ENCODE data around the gene UFD1.
"Not testable (repeated sequence)": the region's sequence is repeated elsewhere in the genome, so short reads cannot be mapped to it uniquely, and the experiment has no call there.

The UFD1 gene

DNA sequence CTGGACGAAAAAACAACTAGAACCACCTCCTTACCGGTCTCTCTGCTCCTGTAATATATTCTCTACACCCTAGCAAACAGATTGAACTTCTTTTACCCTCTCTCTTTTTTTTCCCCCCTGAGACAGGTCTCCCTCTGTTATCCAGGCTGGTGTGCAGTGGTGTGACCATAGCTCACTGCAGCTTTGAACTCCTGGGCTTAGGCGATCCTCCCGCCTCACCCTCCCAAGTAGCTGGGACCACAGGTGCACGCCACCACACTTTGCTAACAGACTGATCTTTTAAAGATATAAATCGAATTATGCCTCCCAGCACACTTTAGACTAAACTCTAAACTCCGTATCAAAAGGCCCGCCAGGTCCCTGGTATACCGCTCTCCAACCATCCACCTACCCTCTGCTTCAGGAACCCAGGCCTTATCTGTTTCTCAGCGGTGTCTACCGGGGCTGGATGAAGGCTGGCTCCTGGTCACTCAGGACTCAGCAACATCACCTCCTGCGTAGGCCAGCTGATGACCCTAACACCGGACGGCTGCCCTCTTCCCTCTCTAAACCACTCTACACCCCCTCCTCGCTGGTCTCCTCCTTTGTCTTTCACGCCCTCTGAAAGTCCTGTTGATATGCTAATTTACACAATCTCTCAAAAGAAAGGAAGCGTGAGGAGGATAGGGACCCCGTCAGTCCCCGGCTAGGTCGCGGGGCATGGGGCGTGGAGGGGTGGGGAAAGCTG lies 32.2 kb downstream of the UFD1 start:
- no peak for DNase-seq

DNA sequence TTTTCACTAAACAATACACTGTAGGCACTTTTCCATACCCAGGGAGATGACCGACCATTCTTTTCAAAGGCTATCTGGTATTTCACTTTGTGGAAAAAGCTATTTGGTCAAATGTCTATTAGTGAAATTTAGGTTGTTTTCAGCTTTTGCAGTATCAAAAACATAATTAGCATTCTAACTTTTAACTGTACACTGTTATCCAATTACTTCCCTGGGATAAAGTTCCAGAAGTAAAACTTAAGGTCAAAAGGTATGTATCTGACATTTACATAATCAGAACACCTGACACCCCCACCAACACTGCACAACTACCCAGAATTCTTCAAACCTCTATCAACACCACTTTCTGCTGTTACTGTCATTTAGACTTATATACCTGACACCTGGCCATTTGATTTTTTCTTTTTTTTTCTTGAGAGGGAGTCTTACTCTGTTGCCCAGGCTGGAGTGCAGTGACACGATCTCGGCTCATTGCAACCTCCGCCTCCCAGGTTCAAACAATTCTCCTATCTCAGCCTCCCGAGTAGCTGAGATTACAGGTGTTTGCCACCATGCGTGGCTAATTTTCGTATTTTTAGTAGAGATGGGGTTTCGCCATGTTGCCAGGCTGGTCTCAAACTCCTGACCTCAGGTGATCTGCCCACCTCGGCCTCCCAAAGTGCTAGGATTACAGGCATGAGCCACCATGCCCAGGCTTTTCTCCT lies 33.6 kb downstream of the UFD1 start:
- DNase-seq = not testable (repeated sequence)

DNA sequence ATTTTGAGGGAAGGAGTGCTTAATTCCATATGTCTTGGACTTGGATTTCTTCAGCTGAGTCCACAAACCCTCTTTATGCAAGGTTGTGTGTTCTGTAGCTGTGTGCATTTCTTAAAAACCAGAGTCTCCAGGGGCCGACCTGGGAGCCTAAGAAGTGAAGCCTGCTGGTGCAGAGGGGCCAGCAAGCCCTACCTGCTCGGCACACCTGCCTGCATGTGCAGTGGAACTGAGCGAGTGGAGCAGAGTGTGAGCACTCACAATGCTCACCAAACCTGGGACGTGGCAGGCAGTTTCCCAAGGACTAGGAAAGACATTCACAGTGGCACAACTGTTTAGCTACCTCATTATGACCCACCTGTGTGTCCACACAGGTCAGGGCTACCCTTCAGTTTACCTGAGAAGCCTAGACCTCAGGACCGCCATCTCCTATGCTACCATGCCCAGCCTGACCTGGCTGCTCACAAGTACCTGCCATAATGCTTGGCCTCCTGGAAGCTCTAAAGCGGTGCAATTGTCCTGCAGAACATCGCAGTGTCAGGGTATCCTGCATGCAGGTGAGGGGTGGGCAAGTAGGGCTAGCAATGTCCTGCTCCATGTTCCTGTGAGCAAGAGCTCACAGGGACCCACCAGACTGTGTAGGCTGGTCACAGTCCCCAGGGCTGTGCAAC lies 35.3 kb downstream of the UFD1 start:
- no peak for DNase-seq

DNA sequence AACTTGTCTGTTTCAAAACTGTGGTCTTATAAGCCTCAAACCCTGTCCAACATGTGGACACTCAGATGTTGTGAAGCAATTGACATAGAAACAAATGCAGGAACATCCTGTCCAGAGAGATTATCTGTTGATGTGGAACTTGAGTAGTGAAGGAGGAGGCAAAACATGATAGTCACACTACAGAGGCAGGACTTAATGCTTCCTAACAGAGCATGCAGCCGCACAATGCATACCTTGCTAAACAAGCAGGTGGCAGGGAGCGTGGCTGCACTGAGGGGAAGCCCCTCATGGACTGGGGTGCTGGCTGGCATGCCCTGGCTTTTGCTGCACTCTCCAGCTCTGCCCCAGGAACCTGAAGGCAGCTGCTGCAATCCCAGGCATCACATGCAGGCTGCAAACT lies 36.8 kb downstream of the UFD1 start:
- no peak for DNase-seq

DNA sequence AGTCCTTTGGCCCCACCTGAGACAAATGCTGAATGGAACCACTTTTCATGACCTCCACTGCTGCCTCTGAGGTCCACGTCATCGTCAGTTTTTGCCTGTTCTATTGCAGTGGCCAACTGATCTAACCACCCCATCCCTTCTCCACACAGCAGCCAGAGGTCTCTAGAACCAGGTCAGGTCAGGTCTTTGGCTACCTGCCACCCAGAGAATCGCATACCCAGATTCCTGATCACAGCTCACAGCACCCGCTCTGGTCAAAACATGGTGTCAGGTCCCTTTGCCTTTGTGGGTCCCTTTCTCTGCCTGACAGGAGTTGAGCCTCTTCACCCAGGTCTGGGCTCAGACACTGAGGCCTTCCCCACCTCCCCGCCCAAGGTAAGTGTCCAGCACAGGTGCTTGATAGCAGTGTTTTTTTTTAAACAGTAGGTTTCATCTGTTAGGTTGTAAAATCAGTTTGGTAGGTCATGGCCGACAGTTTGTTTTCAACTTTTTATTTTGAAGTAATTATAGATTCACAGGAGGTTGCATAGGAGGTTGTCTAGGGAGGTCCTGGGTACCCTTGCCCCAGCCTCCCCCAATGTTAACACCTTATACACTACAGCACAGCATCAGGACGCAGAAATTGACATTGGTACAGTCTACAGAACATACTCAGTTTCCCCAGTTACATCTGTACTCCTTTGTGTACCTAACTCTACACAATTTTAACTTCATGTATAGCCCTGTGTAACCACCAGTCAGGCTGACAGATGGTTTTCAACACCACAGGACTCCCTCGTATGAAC lies 38.4 kb downstream of the UFD1 start:
- DNase-seq = no peak

DNA sequence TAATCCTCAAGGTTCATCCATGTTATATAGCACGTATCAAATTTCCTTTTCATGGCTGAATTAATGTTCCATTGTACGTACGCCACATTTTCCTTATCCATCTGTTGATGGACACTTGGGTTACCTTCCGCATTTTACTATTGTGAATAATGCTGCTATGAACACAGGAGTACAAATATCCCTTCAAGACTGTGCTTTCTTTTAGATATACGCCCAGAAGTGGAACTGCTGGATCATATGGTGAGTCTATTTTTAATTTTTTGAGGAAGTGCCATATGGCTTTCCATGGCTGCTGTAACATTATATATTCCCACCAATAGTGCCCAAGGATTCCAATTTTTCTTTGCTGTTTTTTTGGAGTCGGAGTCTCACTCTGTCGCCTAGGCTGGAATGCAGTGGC lies 40.7 kb downstream of the UFD1 start:
- no peak for DNase-seq

DNA sequence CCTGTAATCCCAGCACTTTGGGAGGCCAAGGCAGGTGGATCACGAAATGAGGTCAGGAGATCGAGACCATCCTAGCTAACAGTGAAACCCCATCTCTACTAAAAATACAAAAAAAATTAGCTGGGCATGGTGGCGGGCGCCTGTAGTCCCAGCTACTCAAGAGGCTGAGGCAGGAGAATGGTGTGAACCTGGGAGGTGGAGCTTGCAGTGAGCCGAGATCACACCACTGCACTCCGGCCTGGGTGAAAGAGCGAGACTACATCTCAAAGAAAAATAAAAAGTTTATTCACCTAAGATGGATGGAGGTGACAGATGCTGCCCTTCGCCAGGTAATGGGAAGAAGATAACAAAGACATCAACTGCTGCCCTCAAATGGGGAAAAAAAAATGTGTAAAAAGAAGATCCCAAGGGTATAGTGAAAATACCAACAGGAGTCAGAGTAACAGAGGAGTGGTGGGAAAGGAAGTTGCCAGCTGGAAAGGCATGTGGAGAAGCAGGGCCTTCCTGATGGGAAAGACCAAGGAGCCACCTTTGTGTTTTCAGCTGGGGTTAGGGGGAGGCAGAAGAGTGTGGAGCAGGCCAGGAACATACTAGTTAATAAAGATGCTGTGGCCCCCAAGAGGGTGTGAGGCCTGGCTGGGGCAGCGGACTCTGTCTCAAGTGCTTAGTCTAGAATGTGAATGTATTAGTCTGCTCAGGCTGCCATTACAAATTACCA lies 42.4 kb downstream of the UFD1 start:
- DNase-seq = not testable (repeated sequence)

DNA sequence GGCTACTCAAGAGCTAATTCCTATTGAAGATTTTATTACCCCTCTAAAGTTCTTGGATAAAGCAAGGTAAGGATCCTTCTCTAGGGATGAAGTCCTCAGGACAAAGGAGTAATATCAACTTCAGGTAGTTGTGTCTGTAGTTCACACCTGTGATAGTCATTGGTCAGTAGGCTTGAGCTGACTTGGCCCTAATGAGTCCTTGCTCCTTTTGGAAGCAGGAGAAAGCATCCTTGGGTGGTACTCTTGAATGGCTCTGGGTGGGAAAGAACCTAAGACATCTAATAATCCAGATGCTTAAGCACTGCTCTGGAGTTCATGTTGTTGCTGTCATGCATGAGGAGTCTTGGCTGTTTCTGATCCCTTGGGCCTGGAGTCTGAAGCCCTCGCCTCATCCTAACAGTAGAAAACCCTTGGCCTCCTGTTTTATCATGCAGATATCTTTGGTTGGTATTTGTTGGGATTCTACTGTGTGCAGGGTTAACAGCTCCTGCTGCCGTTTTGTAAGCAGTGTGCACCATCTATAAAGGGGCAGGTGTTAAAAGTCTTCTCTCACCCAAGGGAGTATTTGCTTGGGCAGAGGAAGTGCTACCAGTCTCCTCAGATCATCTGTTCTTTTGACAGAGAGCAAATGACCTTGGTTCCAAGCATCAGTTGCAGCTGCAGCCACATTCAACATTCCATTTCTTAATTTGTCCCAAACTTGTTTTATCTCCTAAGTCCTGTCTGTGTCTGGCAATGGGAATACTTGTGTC lies 44.0 kb downstream of the UFD1 start:
- DNase-seq = no peak

DNA sequence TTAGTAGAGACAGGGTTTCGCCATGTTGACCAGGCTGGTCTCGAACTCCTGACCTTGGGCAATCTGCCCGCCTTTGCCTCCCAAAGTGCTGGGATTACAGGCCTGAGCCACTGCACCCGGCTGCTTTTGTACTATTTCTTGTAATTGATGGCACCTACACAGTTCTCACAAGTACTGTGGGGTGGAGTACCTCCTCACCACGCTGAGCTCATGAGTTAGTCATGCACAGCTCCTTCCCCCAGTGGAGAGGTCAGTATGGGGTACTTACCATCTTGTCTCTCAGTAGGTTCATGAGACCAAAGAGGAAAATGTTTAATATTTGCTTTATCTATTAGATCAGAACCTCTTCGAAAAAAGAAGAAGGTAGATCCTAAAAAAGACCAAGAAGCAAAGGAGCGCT lies 44.6 kb downstream of the UFD1 start:
- no peak for DNase-seq

DNA sequence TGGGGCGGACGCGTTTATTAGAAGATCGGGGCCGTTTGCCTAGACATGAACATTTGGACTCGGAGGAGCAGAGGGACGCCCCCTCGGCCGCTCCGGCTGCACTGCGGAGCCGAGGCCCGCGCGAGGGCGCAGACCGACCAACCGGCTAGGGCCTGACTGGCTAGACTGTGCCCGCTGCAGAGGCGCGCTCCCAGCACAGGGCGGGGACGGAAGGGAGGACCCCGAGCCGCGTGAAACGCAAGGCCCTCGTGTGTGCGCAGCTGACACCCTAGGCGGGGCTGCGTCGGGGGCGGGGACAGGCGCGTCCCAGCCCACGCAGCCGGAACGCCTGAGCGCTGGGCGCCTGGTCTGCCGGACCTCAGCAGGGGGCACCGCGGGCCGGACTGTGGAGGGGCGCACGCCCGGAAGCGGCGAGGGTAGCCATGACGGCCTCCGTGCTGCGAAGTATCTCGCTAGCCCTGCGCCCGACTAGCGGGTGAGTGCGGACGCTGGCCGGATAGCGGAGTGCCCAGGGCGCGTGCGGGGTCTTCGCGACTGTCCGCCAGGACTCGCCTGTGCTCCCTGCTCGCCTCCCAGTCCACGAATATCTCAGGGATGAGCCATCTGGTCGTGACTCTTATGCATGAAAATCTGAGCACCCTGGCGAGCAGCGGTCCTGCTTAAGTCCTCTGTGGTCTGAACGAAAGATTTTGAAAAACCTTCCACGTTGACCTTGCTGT lies 46.7 kb downstream of the UFD1 start, which contains the start of gene MRPL40:
Gene MRPL40 (plus strand): TSS at position 413 of the 719 bp plus-strand sequence. CDS start 10 bp downstream, at position 423.
- DNase-seq = peak; percentile 92

DNA sequence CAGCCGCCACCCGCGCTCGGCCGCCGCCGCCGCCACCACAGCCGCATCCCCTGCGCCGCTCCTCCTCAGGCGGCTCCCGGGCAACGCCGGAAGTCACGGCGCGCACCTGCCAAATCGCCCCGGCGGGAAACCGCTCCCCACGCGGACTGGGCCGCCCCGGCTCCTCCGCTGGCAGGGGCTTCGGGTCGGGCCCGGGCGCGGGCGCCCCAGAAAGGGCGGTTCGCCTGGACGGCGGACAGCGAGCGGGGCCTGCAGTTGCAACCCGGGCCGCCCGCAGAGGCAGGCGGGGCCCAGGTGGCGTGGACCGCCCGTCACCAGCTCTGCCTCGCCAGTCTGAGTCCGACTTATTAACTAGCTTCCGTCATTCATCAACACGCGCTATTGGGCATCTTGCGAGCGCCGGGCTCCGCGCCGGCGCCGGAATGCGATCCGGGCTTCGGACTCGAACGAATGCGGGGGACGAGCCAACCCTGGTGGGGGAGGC lies 47.3 kb downstream of the UFD1 start, which contains the start of gene HIRA:
Gene HIRA (minus strand): TSS at position 85 of the 484 bp plus-strand sequence. CDS start 257 bp downstream, outside the sequence.
- DNase-seq = peak; percentile 80

DNA sequence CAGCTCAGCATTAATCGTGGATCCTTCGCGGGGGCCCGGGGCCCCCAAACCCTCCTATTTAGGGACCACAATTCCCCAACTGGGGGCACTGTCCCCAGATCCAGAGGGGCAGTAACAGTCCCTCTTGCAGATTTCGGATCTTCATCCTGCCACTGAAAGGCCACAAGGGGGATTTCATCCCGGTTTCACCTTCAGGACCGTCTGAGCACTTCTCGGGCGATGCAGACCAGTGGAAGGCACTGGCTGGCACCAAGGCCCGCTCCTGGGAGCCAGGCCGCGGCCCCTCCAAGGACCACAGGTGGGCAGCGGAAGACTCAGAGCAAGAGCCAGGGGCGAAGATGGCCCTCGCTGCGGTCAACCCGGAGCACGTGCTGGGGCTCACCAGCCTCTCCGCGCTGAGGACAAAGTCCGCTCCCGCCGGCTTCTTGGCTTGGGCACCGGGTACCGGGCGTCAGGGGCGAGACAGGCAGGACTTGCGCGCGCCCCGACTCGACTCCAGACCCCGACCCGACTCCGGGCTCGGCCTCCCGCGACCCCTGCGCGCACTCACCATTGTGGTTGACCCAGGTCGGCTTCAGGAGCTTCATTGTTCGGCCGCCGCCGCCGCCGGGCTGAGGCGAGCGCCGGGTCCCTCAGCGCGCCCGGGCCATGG lies 48.0 kb downstream of the UFD1 start:
- DNase-seq = no peak

DNA sequence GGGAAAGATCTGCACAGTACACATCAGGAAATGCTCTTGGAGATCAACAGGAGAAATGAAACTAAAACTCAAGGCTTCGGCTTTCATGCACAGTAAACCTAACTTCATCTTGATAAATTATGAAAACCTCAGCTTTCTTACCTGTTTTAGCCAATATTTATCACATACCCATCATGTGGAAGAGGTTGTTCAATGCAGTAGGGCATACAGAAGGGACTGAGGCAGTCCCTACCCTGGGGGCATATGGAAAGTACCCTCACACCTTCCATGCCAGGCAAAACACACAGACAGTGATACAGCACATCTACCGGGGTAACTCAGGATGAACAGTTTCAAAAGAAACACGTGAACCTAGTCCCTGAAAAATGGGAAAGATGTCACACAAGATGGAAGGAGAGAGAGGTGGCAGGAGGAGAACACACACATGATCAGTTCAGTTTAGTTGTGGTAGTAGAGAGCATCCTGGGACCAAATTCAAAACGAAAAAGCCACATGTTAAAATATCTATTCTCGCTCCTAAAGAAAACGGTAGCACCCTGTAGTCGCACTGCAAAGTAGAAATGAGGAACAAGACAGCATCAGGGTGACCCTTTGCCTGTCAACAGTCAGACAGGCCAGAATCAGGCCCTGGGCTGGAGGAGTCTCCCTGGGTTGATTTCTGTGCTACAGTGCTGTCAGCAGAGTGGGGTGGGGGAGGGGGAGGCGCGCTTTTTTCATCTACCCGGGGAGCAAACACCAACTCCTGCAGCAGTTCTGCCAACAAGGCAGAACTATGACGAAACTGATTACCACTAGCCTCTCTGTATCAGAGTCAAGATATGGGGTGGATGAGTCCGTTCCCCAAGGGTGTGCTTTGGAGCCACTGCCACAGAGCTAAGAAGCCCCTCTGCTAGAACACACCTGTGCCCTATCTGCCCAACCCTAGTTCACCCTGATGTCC lies 48.8 kb downstream of the UFD1 start:
- peak; percentile 43 for DNase-seq

DNA sequence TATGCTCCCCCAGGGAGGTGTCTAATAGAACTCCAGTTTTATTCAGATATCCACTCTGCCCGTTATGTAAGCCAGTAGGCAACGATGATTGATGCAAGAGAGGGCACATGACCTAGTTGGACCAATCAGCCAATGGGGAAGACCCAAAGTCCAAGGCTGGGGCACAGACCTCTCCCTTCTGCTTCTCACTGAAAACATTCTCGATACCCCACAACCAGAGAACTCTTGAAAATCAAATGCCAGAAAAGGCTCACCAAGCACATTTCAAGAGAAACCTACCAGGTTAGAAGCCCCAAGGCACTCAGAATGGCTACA lies 54.9 kb downstream of the UFD1 start:
- no peak for DNase-seq

DNA sequence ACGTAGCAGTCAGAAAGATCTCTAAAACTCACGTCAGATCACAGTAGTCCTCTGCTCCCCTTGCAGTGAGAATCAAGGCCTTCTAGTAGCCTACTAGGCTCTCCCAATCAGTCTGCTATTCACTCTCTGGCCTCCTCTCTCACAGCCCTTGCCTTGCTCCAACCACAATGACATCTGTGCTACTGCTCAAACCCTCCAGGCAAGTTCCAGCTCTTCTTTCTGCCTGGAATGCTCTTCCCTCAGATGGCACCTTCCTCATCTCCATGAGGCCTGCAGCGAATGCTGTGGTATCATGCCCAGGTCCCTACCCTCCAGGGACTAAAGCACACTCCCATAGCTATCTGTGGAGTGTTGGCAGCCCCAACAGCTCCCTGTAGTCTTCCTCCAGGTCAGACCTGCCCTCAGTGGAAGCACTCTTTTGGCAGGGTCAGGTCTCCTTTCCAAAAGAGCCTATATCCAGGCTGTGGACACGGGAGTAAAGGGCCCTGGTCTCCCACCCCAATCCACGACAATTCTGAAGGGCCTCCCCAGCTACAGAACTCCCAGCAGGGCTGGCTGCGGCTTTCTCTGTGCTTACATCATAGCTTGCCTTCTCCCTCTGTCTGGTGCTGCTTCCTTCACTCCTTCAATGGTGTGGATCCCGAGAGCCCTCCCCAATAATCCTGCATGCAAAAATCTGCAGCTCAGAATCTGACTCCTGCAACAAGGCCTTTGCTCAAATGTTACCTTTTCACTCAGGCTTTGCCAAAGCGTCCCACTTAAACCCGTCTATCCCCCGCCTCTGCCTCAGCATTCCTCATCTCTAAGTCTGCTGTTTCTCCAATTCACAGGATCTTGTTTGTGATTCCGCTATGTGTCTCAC lies 56.3 kb downstream of the UFD1 start:
- no peak for DNase-seq

DNA sequence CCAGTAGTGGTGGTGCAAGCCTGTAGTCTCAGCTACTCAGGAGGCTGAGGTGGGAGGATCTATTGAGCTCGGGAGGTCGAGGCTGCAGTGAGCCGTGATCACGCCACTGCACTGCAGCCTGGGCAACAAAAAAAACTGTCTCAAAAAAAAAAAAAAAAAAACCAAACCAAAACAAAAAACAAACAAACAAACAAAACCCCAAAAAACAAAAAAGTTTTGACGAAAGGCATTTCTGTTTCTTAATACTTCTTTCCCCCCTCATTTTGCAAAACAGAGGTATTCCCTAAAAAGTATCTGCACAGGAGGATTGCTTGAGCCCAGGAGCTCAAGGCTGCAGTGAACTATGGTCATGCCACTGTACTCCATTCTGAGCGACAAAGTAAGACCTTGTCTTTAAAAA lies 58.7 kb downstream of the UFD1 start:
- DNase-seq = no peak

DNA sequence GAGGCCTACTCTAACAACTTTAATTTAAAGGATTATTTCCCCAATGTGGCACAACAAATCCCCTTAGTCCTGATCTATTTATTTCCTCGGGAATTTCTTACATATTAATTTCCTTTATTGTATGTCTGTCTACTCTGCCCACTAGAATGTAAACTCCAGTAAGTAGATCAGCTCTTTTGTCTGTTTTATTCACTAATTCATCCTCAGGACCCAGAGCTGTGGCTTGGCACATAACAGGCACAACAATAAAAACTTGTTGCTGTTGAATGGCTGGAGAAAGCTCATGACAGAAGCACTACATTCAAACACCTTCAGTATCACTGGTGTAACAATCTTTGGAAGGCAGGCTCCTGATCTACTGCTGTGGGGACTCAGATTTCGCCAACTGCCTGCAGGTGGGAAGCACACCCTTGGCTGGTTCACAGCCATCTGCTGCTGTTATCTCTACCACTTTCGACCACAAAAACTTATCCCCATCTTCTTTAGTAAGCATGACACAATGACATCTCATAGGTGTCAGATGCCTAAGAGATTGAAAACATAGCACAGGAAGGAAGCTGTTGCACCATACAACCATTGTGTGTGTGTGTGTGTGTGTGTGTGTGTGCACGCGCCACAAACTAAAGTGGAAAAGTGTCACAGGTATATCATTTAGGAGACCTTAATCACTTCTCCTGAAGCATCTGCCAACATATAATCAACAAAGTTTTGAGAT lies 59.4 kb downstream of the UFD1 start:
- DNase-seq = peak; percentile 52

All from CD4-positive, alpha-beta T cell treated with Interleukin-15 for 1 hour (primary cell).